Renal cortex interstitium (tissue), 11 donors: ENCODE measurements around the gene NKAIN1. TPM values are rescaled to one million over a fixed set of nuclear protein-coding genes. Genes with fewer than 3 reads are reported as not detected.

Experiments
- DNase-seq, 11 donors: peaks; one replicate each; pipeline ENCODE4 v3.0.0-alpha.2; 2013; ENCODE audit warnings: low read depth in 9 of 11, low spot score in 4 of 11; ENCODE audit errors: extremely low read depth in 1 of 11
- polyA plus RNA-seq, 3 donors: library from polyadenylated mRNA; unstranded; fragments of 120-200 nt; gene quantifications; one replicate each; pipeline ENCODE4 v1.2.1, GENCODE V29; 2013; ENCODE audit not compliant: insufficient read length in 3 of 3

NKAIN1 gene
- polyA plus RNA-seq, 3 donors: 3.1 to 5.1 (median 4.8) TPM

GRCh38 chr1:31170486-31170735 is 69.3 kb downstream of the NKAIN1 start:
- DNase-seq: no peak

GRCh38 chr1:31166462-31166861 is 73.2 kb downstream of the NKAIN1 start:
- DNase-seq: no peak

- no peak for DNase-seq
Measured at GRCh38 chr1:31164291-31164690, 75.4 kb downstream of the NKAIN1 start.

- DNase-seq: no peak
Measured at GRCh38 chr1:31163866-31164265, 75.8 kb downstream of the NKAIN1 start.

- no peak for DNase-seq
Measured at GRCh38 chr1:31161571-31161970, 78.1 kb downstream of the NKAIN1 start.

- DNase-seq: no peak
Measured at GRCh38 chr1:31159869-31160611, 79.6 kb downstream of the NKAIN1 start.

- no peak for DNase-seq
Measured at GRCh38 chr1:31159323-31159722, 80.4 kb downstream of the NKAIN1 start.

- DNase-seq: peak in 5 of 11 donors; percentile 17 to 51 (median 46)
Measured at GRCh38 chr1:31155216-31155806, 84.4 kb downstream of the NKAIN1 start.

GRCh38 chr1:31154632-31155215 is 85.0 kb downstream of the NKAIN1 start:
- peak in 10 of 11 donors; percentile 57 to 88 (median 79) for DNase-seq

- DNase-seq: no peak
Measured at GRCh38 chr1:31154000-31154631, 85.6 kb downstream of the NKAIN1 start.

GRCh38 chr1:31153423-31153822 is 86.3 kb downstream of the NKAIN1 start:
- no peak for DNase-seq

- DNase-seq: peak in 3 of 11 donors; percentile 13 to 37 (median 30)
Measured at GRCh38 chr1:31152181-31152795, 87.4 kb downstream of the NKAIN1 start.

- DNase-seq: no peak
Measured at GRCh38 chr1:31151402-31151801, 88.3 kb downstream of the NKAIN1 start.

GRCh38 chr1:31148409-31148808 is 91.3 kb downstream of the NKAIN1 start:
- DNase-seq: no peak

GRCh38 chr1:31145648-31146047 is 94.0 kb downstream of the NKAIN1 start:
- DNase-seq: no peak

- DNase-seq: no peak
Measured at GRCh38 chr1:31144442-31144841, 95.2 kb downstream of the NKAIN1 start.

GRCh38 chr1:31143455-31143854 is 96.2 kb downstream of the NKAIN1 start:
- DNase-seq: no peak

- no peak for DNase-seq
Measured at GRCh38 chr1:31142406-31142805, 97.3 kb downstream of the NKAIN1 start.

GRCh38 chr1:31140299-31140698 is 99.4 kb downstream of the NKAIN1 start:
- no peak for DNase-seq
